IMR-90 (cell line): Measurements from ENCODE around the gene LIN9. TPM values are rescaled to one million over a fixed set of nuclear protein-coding genes. Genes with fewer than 3 reads are reported as not detected.

Source experiments
- ATAC-seq: fragments of 200-7000 bp; cut with Tn5 transposase; 2 replicates; pipeline ENCODE4 v1.9.1; 2020; ENCODE audit warnings: low read depth, mild to moderate bottlenecking, moderate library complexity
- BruUV-seq: library from RNA; stranded (reverse); fragments of 400-500 nt; replicated peaks from 2 replicates; lab custom pipeline; 2021; lab: Mats Ljungman, UMichigan
- CTCF ChIA-PET: fragments of 300-600 bp; formaldehyde crosslinking; extraction: SDS; loops from one replicate; lab custom pipeline; 2021; ENCODE audit warnings: antibody characterized with exemption; lab: Yijun Ruan, JAX
- POLR2A ChIA-PET: fragments of 300-600 bp; sonication (Branson Sonifier 250); formaldehyde crosslinking; loops from one replicate; lab custom pipeline; 2022; ENCODE audit warnings: antibody characterized with exemption; ENCODE audit not compliant: unreplicated experiment; lab: Charles Lee
- DNase-seq: peaks from one replicate; pipeline ENCODE4 v3.0.0; 2013
- H2AFZ ChIP-seq: replicated peaks from 2 replicates; pipeline ENCODE3; 2013; ENCODE audit warnings: low read length, mild to moderate bottlenecking; ENCODE audit not compliant: poor library complexity
- H2AK5ac ChIP-seq: 2 replicates; pipeline ENCODE4 v1.6.1; 2013; ENCODE audit warnings: low read depth, low read length, inconsistent platforms
- H2AK9ac ChIP-seq: replicated peaks from 2 replicates; pipeline ENCODE3; 2013; ENCODE audit warnings: mild to moderate bottlenecking, low read depth, low read length, moderate library complexity; ENCODE audit not compliant: poor library complexity
- H2BK120ac ChIP-seq: 2 replicates; pipeline ENCODE4 v1.6.1; 2013; ENCODE audit warnings: low read depth, low read length, inconsistent platforms
- H2BK15ac ChIP-seq: 3 replicates; pipeline ENCODE4 v1.6.1; 2013; ENCODE audit warnings: low read depth, low read length, inconsistent platforms
- H2BK20ac ChIP-seq: 2 replicates; pipeline ENCODE4 v1.6.1; 2013; ENCODE audit warnings: low read depth, mild to moderate bottlenecking, inconsistent platforms, low read length, moderate library complexity
- H2BK5ac ChIP-seq: 2 replicates; pipeline ENCODE4 v1.6.1; 2013; ENCODE audit warnings: mild to moderate bottlenecking, low read depth, low read length, inconsistent platforms; ENCODE audit not compliant: poor library complexity, severe bottlenecking
- H3K14ac ChIP-seq: replicated peaks from 2 replicates; pipeline ENCODE4 v1.6.1; 2013; ENCODE audit warnings: low read depth, low read length, inconsistent platforms
- H3K18ac ChIP-seq: 2 replicates; pipeline ENCODE4 v1.6.1; 2013; ENCODE audit warnings: low read depth, low read length, control low read depth
- H3K23ac ChIP-seq: 2 replicates; pipeline ENCODE4 v1.6.1; 2013; ENCODE audit warnings: low read depth, low read length, inconsistent platforms
- H3K27ac ChIP-seq: 2 replicates; pipeline ENCODE4 v1.5.1; 2013; ENCODE audit warnings: mild to moderate bottlenecking, control low read depth, low read length; ENCODE audit not compliant: insufficient read depth
- H3K27me3 ChIP-seq: 2 replicates; pipeline ENCODE4 v1.6.1; 2013; ENCODE audit warnings: low read length; ENCODE audit not compliant: control insufficient read depth, insufficient read depth
- H3K36me3 ChIP-seq: 2 replicates; pipeline ENCODE4 v1.6.1; 2013; ENCODE audit warnings: low read length, mixed read lengths; ENCODE audit not compliant: control insufficient read depth, insufficient read depth
- H3K4ac ChIP-seq: 2 replicates; pipeline ENCODE4 v1.6.1; 2013; ENCODE audit warnings: low read depth, low read length, inconsistent platforms
- H3K4me1 ChIP-seq: 2 replicates; pipeline ENCODE4 v1.6.1; 2013; ENCODE audit warnings: low read length, mixed read lengths; ENCODE audit not compliant: control insufficient read depth, insufficient read depth
- H3K4me2 ChIP-seq: 2 replicates; pipeline ENCODE4 v1.6.1; 2013; ENCODE audit warnings: low read depth, mild to moderate bottlenecking, control low read depth, low read length, moderate library complexity
- H3K4me3 ChIP-seq: 2 replicates; pipeline ENCODE4 v1.5.1; 2013; ENCODE audit warnings: low read depth, mild to moderate bottlenecking, control low read depth, low read length, moderate library complexity; ENCODE audit not compliant: insufficient read depth
- H3K56ac ChIP-seq: 2 replicates; pipeline ENCODE4 v1.6.1; 2013; ENCODE audit warnings: low read length, inconsistent platforms; ENCODE audit not compliant: insufficient read depth; ENCODE audit errors: extremely low read depth
- H3K79me1 ChIP-seq, 2 experiments: 2 replicates each; pipeline ENCODE4 v1.6.1; 2013; ENCODE audit warnings: low read length in 2 of 2, inconsistent platforms in 1 of 2, low read depth in 1 of 2
- H3K9ac ChIP-seq: 2 replicates; pipeline ENCODE4 v1.6.1; 2013; ENCODE audit warnings: low read depth, low read length, control low read depth
- H3K9me1 ChIP-seq: 2 replicates; pipeline ENCODE4 v1.6.1; 2013; ENCODE audit warnings: low read length, inconsistent platforms; ENCODE audit not compliant: insufficient read depth
- H3K9me3 ChIP-seq: 2 replicates; pipeline ENCODE4 v1.6.1; 2013; ENCODE audit warnings: low read length; ENCODE audit not compliant: control insufficient read depth, insufficient read depth
- H4K20me1 ChIP-seq: 2 replicates; pipeline ENCODE4 v1.6.1; 2013; ENCODE audit warnings: low read length, inconsistent platforms; ENCODE audit not compliant: insufficient read depth
- H4K5ac ChIP-seq: 2 replicates; pipeline ENCODE4 v1.6.1; 2013; ENCODE audit warnings: mild to moderate bottlenecking, low read depth, low read length, control low read depth
- H4K8ac ChIP-seq, 2 experiments: 2 replicates each; pipeline ENCODE4 v1.6.1; 2013; ENCODE audit warnings: low read depth in 2 of 2, low read length in 2 of 2, control low read depth in 1 of 2, inconsistent platforms in 1 of 2
- H4K91ac ChIP-seq: 2 replicates; pipeline ENCODE4 v1.6.1; 2013; ENCODE audit warnings: low read depth, low read length, inconsistent platforms; ENCODE audit not compliant: insufficient read depth
- POLR2A ChIP-seq: IDR thresholded peaks from 2 replicates; pipeline ENCODE4 v1.6.1; 2012; ENCODE audit warnings: mild to moderate bottlenecking, low read depth, low read length
- RFX5 ChIP-seq: IDR thresholded peaks from 2 replicates; pipeline ENCODE4 v1.8.0; 2012; ENCODE audit warnings: low read depth, mild to moderate bottlenecking, low read length, moderate library complexity
- WGBS, 2 experiments: methylation state at CpG; one replicate each; pipeline versions ENCODE4 v1.1.5 to v1.1.7; 2013; ENCODE audit warnings: missing lambda C conversion rate in 2 of 2; ENCODE audit not compliant: insufficient read length in 1 of 2; ENCODE audit errors: extremely low coverage in 2 of 2; 5-methylcytosine and 5-hydroxymethylcytosine counted together
- dilution Hi-C: fragments of 300-500 bp; cut with HindIII; formaldehyde crosslinking; loops from one replicate; pipeline ENCODE4 v1.14.3; 2018; ENCODE audit warnings: low sequenced_read_pairs; ENCODE audit not compliant: unreplicated experiment
- in situ Hi-C: fragments of 300-500 bp; cut with MboI; formaldehyde crosslinking; loops from 3 replicates; pipeline ENCODE4 v1.14.3; 2019; ENCODE audit warnings: low sequenced_read_pairs, inconsistent platforms, mixed read lengths
- intact Hi-C: fragments of 100-400 bp; cut with micrococcal nuclease; formaldehyde crosslinking; loops from 2 replicates; pipeline ENCODE4 v1.10.0; 2022
- polyA plus RNA-seq, 3 experiments: library from polyadenylated mRNA; depleted of rRNA; stranded (reverse); fragments of >200 nt; gene quantifications; 2 replicates each; pipeline ENCODE4 v1.2.3, GENCODE V29; 2012; ENCODE audit warnings: low replicate concordance in 1 of 3
- total RNA-seq: library from RNA; depleted of rRNA; stranded (reverse); fragments of >200 nt; gene quantifications from 2 replicates; pipeline ENCODE4 v1.2.3, GENCODE V29; 2012

LIN9 gene
- total and polyA plus RNA-seq, 2 of the 4 experiments (the other 2 are of a cell fraction): 2.3 to 3.9 TPM

DNA sequence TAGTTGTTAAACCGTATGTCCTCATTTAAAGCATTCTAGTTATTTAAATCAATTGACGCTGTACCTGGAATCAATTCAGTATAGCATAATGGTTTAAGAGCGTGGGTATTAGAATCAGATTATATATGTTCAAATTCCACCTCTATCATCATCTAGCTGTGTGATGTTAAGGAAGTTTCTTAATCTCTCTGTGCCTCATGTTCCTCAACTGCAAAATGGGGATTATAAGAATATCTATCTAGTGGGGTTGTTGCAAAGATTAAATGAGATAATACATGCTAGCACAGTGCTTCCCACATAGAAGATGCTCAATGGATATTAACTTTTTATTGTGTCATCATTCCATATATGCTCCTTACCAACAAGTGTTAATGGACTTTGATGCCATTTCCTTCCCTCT lies 69.5 kb downstream of the LIN9 start:
- ATAC-seq (no peak), DNase-seq (no peak)
- intact Hi-C loops (no loop called here), dilution Hi-C loops (no loop called here), in situ Hi-C loops (no loop called here)
- Histone ChIP-seq H3K27ac (no peak overlapping the region), H3K79me1 (no peaks in the 10 kb centered on the region), H2BK5ac (no peak overlapping the region), H2BK20ac (no peak overlapping the region), H3K18ac (no peak overlapping the region), H3K27me3 (no peaks in the 10 kb centered on the region), H2AK5ac (no peak overlapping the region), H3K14ac (no peak overlapping the region), H3K9me3 (no peaks in the 10 kb centered on the region), H3K9ac (no peak overlapping the region), H4K8ac (no peak overlapping the region), H4K20me1 (no peaks in the 10 kb centered on the region), H3K9me1 (no peaks in the 10 kb centered on the region), H3K4me2 (no peak overlapping the region), H3K23ac (no peak overlapping the region), H3K36me3 (0 out of 2 replicates have a peak, but pooled peaks cover 3% of the 10 kb centered on the region), H4K5ac (no peak overlapping the region), H2BK15ac (no peak overlapping the region), H2BK120ac (no peak overlapping the region), H3K56ac (no peak overlapping the region), H3K4me1 (no peaks in the 10 kb centered on the region), H3K4ac (no peak overlapping the region), H3K4me3 (no peak overlapping the region), H2AK9ac (no peak overlapping the region), H4K91ac (no peak overlapping the region), H2AFZ (no peak overlapping the region)
- TF ChIP-seq POLR2A (no peak), RFX5 (no peak)
- POLR2A ChIA-PET: no interaction called here
- no TSS peak for BruUV-seq
- CTCF ChIA-PET: interaction anchor here (1.1 kb wide), 1 partner anchor 20 kb away, joined by 3 read pairs; no protein-coding TSS in a partner anchor
- no CpG with 5 or more reads among the region's 3 CpGs for WGBS, 2 experiments
